Measurements from ENCODE around the gene ZNF562.

Gene ZNF562

DNA sequence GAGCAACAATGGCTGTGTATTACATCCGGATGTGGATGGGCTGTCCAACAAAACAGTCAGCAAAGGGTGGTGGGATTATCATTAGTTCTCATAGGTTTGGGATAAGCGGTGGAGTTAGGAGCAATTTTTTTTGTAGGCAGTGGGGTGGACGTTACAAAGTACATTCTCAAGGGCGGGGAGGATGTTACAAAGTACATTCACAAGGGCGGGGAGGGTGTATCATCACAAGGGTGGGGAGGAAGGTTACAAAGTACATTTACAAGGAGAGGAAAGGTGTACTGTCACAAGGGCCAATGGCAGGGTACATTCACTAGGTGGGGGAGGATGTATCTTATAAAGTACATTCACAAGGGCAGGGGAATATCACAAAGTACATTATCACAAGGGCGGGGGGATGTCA lies 33.1 kb downstream of the ZNF562 start:
- no peak for DNase-seq

DNA sequence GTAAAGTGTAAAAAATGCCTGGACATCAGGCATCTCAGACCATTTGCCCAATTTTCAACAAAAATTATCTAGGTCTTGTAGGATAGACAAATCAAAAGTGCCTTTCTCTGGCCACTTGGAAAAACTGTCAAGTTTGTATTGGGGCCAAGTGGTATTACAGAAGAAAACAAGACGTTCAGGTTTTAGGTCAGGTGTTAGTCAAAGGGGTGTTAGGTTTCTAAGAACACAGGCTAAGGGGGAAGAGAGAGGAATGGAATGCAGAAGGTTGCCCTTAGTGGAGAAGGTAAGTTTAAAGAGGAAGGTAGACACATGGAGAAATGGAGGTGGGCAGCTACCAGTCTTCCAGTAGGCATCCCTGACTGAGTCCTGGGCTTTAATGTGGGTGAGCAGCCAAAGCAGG lies 33.9 kb downstream of the ZNF562 start:
- DNase-seq = no peak

DNA sequence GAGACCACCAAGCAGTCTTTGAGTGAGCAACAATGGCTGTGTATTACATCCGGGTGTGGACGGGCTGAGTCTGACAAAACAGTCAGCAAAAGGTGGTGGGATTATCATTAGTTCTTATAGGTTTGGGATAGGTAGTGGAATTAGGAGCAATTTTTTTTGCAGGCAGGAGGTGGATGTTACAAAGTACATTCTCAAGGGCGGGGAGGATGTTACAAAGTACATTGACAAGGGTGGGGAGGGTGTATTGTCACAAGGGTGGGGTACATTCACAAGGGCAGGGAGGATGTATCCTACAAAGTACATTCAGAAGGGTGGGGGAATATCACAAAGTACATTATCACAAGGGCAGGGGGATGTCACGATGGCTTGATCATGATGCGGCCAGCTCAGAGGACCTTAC lies 38.9 kb downstream of the ZNF562 start:
- no peak for DNase-seq

DNA sequence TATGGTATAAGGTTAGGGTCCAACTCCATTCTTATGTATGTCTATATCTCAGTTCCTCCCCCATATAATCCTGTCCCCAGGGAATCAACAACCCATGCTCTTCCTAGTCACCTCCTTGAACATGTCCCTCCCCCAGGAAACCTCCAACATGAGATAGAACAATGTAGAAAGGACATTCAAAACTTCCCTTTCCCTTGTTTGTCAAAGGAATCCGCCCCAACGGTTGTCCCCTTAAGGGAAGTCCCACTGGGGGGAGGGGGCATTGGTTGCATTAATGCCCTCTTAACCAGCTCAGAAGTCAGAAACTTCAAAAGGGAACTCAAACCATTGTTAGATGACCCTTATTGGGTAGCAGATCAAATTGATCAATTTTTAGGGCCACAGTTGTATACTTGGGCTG lies 47.0 kb downstream of the ZNF562 start:
- peak; percentile 22 to 60 (median 25) for DNase-seq

DNA sequence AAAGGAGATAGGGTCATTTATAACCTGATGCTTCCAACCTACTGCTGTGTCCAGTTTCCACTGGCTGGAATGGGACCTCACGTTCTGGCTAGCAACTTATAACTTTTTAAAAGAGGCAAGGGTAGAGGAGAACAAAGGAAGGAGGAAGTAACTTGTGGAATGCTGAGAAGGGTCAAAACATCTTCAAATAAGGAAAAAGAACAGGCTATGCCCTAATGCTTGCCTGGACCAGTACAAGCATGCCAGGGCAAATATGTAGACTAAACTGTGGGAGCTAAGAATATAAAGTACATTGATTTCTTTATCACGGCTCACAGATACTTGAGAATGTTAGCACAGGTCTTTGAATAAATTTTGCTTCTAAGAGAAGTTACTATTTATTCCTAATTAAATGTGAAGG lies 52.4 kb downstream of the ZNF562 start:
- DNase-seq = no peak

DNA sequence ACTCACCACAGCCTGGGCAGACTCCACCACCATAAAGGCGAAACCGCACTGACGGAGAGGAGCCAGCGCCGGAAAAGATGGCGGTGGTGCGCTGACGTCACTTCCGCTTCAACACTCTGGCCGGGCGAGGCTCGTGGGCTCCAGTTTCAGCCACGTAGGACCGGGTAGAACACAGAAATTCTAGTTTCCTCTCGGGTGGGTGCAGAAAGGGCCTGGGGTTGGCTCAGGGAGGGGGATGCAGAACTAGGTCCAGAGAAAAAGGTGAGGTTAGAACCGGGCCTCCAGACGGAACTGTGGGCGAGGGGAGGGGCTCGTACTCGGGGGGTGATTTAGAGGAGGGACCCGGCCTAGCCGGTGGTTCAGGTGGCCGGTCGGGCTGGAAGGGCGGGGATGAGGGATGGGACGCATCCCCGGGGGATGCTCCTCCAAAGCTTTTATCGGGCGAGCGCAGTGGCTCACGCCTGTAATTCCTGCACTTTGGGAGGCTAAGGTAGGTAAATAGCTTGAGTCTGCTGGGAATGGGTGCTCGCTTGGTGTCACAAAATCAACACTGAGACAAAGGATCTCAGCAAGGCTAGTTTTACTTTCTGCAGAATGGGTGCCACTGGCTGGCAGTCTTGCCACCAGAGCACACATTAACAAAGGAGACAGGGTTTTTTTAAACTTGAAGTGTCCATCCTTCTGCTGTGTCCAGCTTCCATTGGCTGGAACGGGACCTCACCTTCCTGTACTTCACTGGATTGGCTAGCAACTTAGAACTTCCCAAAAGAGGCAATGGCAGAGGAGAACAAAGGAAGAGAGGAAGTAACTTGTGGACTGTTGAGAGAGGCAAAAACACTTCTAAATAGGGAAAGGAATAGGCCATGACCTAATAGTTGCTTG lies 53.5 kb downstream of the ZNF562 start, which contains the start of gene ZNF561:
ZNF561 (minus strand) TSS at position 77 of the 882 bp plus-strand sequence. CDS start 1,776 bp downstream, outside the sequence.
- DNase-seq = peak; percentile 88 to 93 (median 93)

DNA sequence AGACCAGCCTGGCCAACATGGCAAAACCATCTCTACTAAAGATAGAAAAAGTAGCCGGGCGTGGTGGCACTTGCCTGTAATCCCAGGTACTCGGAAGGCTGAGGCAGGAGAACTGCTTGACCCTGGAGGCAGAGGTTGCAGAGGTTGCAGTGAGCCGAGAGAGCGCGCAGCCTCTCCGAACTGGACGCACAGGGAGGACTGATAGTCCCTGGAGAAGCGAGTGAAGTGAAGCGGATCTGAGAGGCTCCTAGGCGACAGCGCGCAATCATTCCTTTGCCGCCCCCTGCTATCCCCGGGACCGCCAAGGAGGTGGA lies 54.1 kb downstream of the ZNF562 start:
- DNase-seq = no peak

DNA sequence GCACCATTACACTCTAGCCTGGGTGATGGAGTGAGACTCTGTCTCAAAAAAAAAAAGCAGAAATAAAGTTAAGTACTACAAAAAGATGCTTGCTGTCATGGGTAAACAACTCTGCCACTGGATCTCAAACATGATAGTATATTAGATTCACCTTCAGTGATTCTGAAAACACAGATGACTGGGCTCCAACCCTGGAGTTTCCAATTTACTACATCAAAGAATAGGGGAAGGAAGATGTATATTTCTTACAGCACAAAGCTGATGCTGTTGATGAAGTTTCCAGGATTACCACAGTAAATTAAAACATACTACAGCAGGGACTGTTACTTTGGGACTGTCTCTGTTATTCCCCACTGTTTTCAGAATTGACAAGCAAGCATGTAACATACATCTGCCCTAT lies 59.1 kb downstream of the ZNF562 start:
- DNase-seq = peak; percentile 1 to 37 (median 15)

DNA sequence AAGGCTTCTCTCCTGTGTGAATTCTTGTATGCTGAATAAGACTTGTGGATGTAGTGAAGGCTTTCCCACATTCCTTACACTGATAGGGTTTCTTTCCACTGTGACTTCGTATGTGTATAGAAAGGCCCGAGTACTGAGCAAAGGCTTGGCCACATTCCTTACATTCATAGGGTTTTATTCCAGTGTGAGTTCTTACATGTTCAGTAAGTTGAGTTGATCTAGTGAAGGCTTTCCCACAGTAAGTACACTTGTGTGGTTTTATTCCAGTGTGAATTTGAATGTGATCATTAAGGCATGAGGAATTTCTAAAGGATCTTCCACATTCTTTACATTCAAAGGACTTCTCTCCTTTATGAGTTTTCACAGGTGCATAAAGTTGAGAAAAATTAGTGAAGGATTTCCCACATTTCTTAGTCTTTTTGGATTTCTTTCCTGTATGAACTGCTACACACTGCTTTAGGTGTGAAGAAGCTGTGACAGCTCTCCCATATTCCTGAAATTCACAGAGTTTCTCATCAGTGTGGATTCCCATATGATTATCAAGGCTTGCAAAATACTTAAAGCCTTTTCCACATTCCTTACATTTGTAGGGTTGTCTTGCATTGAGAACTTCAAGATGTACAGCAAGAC lies 64.3 kb downstream of the ZNF562 start:
- no peak for DNase-seq

DNA sequence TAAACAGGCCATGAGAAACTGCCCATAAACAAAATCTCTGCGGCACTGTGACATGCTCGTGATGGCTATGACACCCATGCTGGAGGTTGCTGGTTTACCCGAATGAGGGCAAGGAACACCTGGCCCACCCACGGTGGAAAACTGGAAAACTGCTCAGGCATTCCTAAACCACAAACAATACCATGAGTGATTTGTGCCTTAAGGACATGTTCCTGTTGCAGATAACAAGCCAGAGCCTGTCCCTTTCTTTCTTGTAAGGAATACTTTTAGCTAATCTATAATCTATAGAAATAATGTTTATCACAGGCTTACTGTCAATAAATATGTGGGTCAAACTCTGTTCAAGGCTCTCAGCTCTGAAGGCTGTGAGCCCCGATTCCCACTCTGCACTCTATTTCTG lies 66.0 kb downstream of the ZNF562 start:
- no peak for DNase-seq

DNA sequence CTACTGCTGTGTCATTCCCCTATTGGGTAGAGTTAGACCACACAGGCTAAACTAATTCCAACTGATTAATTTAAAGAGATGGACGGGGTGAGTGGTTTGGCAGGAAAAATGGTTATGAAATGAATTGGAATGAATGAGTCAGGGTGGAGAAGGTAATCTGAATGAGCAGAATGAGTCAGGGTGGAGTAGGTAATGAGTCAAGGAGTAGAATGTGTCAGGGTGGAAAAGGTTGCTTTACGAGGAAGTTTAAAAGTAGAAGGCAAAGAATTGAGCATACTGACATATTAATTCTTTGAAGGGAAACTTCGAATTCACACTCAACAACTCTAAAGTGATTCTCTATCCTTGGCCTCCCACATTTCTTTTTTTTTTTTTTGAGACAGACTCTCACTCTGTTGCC lies 77.9 kb downstream of the ZNF562 start:
- DNase-seq = no peak
